ENCODE data around the gene FNDC11.

Gene FNDC11

DNA sequence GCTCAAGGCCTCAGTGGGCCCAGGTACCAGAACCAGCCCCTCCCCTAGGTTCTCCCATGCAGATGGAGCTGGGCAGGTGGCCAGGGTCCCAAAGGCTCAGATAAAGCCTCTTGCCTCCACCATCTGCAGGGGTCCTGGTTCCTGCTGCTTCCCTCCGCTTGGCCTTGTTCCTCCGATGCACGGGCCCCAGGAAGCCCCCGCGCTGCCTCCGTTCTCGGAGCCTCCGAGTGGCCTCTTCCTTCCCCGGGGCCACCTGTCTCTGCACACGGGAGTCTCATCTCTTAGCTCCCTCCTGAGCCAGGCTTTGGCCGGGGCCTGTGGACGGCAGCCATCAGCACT, 14.9 kb upstream of the FNDC11 start:
- FAIRE-seq (no peak), DNase-seq (ENCODE audit: low spot score) (no peak)

- FAIRE-seq (no peak), DNase-seq (ENCODE audit: low spot score) (no peak)
Observed at GRCh38 chr20:63539441-63540370, 14.3 kb upstream of the FNDC11 start.

DNA sequence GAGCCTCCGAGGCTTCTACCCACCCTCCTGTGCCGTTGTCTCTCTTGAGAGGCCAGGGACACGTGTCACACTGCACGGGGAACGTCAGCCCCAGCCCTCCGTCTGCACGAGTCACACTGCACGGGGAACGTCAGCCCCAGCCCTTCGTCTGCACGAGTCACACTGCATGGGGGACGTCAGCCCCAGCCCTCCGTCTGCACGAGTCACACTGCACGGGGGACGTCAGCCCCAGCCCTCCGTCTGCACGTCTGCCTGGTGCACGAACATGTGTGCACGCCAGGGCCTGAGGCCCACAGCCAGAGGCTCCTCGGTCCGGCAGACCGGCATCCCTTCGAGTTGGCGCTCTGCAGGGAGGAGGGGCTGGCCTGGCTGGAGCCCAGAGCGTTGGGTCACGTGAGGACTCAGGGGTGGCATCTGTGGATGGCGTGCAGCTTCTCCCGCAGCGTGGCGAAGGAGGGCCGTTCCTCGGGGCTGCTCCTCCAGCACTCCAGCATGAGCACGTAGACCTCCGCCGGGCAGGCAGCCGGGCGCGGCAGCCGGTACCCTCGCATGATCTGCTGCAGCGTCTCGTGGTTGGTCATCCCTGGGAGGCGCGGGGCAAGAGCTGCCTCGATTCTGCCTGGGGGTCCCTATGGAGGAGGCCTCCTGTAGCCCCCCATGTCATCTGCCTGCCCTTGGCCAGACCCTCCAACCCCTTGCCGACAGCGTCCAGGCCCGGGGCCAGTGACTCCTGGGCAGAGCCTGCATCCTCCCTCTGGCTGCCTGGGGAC, 13.4 kb upstream of the FNDC11 start:
- no peak for DNase-seq (ENCODE audit: low spot score)
- FAIRE-seq, result no peak

DNA sequence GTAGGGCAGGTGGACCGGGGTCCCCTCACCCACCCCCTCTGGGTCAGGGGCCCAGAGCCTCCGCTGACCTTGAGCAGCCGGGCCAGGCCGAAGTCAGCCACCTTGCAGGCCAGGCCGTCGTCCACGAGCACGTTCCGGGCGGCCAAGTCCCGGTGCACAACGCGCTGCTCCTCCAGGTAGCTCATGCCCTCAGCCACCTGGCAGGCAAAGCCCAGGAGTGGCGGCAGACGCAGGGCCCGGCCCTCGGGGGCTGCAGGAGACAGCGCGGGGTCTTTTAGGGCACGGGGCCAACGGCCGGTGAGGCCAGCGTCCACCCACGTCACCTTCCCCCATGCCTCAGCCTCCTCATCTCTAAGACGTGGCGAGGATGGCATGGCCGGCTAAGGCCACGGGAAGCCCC, 12.6 kb upstream of the FNDC11 start:
- FAIRE-seq (no peak), DNase-seq (ENCODE audit: low spot score) (no peak)

DNA sequence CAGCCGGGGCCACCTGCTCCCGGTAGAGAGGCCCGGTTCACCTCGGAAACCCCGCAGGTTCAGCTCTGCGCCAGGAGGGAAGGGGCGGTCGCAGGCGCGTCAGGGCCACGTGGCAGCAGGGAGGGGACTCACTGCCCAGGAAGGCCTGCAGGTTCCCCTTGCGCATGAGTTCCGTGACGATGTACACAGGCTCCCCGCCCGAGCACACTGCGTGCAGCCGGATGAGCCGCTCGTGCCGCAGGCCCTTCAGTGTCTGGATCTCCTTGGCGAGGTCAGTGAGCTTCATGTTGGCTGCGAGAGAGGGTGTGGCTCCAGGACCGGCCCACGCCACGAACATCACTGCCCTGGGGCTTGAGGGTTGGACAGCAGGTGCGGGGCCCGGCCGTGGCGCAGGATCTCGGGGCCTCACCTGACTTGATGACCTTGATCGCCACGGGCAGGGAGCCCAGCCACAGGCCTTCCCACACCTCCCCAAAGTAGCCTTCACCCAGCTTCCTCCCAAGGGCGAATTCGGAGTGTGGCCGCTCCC, 11.9 kb upstream of the FNDC11 start:
- no peak for FAIRE-seq
- no peak for DNase-seq (ENCODE audit: low spot score)

DNA sequence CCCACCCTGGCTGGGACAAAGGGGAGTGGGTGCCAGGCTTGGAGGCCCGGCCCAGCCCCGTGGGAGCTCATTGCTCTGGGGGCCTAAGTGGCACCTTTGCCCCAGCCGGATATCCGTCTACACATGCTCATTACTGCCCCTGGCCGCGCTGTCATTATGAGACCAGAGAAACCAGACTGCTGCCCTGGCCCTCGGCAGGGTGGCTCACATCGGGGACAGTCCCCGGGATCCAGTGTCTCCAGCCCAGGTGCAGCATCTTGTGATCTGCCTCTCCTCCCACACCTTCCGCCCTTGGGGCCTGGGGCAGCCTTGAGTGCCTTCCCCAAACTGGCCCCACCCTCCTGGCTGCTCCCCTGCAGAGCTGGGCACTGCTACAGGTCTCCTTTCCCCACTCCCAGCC, 11.3 kb upstream of the FNDC11 start:
- FAIRE-seq, result no peak
- no peak for DNase-seq (ENCODE audit: low spot score)

DNA sequence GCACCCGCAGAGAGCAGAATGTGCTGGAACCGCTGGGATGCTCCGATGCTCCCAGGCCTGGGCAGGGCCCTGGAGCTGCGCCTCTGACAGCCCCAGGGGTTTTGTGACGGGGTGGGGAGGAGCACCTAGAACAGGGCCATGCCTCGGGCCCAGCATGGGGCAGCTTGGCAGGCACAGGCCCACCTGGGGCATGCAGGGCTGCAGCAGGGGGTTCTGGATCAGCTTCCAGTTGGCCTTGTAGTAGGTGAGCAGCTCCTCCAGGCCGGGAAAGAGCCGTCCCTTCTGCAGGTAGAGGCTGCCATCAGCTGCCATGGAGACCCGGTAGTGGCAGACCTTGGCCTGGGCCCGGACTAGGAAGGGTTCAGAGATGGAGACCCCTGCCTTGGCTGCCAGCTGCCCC, 10.8 kb upstream of the FNDC11 start:
- FAIRE-seq (no peak), DNase-seq (ENCODE audit: low spot score) (no peak)

DNA sequence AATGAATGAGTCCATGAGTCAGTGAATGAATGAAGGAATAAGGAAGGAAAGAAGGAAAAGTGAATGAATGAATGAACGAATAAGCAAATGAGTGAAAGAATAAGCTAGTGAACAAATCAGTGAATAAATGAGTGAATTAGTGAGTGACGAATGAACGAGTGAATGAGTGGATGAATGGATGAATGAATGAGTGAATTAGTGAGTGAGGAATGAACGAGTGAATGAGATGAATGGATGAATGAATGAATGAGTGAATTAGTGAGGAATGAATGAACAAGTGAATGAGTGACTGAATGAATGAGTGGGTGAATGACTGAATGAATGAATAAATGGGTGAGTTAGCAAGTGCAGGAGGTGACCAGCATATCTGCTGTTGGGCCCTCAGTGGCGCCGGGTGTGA, 10.2 kb upstream of the FNDC11 start:
- no peak for FAIRE-seq
- no peak for DNase-seq (ENCODE audit: low spot score)

- DNase-seq (ENCODE audit: low spot score) (no peak), FAIRE-seq (no peak)
Observed at GRCh38 chr20:63544241-63544957, 9.6 kb upstream of the FNDC11 start.

- FAIRE-seq (no peak), DNase-seq (ENCODE audit: low spot score) (peak; percentile 55)
Observed at GRCh38 chr20:63544958-63545516, 8.9 kb upstream of the FNDC11 start.

GRCh38 chr20:63545814-63546213, 8.1 kb upstream of the FNDC11 start:
- DNase-seq (ENCODE audit: low spot score) (no peak), FAIRE-seq (no peak)

- DNase-seq (ENCODE audit: low spot score), result no peak
- no peak for FAIRE-seq
Observed at GRCh38 chr20:63546256-63546955, 7.6 kb upstream of the FNDC11 start.

GRCh38 chr20:63546956-63547724, 6.8 kb upstream of the FNDC11 start:
- DNase-seq (ENCODE audit: low spot score) (no peak), FAIRE-seq (no peak)

- DNase-seq (ENCODE audit: low spot score), result no peak
- no peak for FAIRE-seq
Observed at GRCh38 chr20:63547725-63548480, 6.1 kb upstream of the FNDC11 start, which contains the start of gene SRMS. Gene SRMS (minus strand): TSS chr20:63547749. CDS start chr20:63547463, 286 bp downstream.

DNA sequence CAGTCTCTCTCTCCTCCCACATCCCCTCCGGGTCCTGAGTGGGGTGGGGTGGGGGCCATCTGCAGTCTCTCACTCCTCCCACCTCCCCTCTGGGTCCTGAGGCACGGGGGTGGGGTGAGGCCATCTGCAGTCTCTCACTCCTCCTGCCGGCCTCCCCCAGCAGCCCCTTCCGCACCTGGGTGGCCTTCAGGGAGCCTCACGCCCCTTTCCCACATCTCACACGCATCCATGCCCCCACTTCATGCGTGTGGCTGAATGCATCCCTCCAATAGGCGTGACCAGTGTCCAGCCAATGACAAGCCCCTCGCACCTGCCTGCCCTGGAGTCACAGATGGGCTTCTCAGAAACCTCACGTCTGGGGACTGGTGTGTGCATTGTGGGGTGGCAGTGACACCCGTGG, 5.4 kb upstream of the FNDC11 start:
- DNase-seq (ENCODE audit: low spot score), result no peak
- FAIRE-seq, result no peak

- DNase-seq (ENCODE audit: low spot score) (no peak), FAIRE-seq (no peak)
Observed at GRCh38 chr20:63549019-63549418, 4.9 kb upstream of the FNDC11 start.

- DNase-seq (ENCODE audit: low spot score) (no peak), FAIRE-seq (no peak)
Observed at GRCh38 chr20:63549679-63550282, 4.2 kb upstream of the FNDC11 start.

DNA sequence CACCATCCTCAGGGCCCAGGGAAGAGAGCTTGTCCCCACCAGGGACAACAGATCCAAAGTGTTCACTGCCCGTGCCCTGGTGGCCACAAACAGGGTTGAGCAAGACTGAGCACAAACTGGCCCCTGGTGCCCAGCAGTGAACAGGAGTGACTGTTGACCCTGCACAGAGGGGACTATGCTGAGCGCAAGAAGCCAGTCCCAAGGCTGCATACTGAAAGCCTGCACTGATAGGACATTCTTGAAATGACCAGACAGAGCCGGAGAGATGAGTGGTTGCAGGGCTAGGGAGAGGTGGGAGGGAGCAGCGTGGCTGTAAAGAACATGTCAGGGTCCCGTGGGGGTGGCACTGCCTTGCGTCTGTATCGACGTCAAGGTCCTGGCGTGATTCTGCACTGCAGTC, 2.9 kb upstream of the FNDC11 start:
- FAIRE-seq, result no peak

More for the DNA sequence above, 2.9 kb upstream of the FNDC11 start:
- DNase-seq (ENCODE audit: low spot score), result no peak
